NCI-H460 (cell line): ENCODE results near the gene CAMSAP3. TPM values are rescaled to one million over a fixed set of nuclear protein-coding genes. Genes with fewer than 3 reads are reported as not detected.
"Not testable (repeated sequence)": the region's sequence is repeated elsewhere in the genome, so short reads cannot be mapped to it uniquely, and the experiment has no call there.

Source experiments
- DNase-seq: peaks from one replicate; pipeline ENCODE4 v3.0.0-alpha.2; 2016; ENCODE audit warnings: low read depth; ENCODE audit errors: extremely low read depth
- total RNA-seq: library from RNA; depleted of rRNA; stranded (reverse); fragments of >200 nt; shearing (Covaris generic); gene quantifications from 2 replicates; pipeline ENCODE4 v1.2.3, GENCODE V29; 2014

Gene CAMSAP3
- total RNA-seq, 1 experiment from 2014 or later = 0.89 TPM

GRCh38 chr19:7643629-7644549, 48.2 kb downstream of the CAMSAP3 start:
- DNase-seq = not testable (repeated sequence)

DNA sequence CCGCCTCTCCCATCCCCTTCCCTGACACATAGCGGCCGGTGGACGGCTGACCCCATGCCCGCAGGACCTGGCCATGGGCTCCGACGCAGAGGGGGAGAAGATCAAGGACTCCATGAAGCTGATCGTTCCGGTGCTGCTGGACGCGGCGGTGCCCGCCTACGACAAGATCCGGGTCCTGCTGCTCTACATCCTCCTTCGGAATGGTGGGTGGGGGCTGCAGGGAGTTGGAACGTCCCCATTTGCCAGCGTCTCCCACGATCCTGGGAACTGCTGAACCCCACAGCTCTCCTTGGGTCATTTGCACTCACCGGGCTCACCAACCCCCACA, 48.9 kb downstream of the CAMSAP3 start:
- no peak for DNase-seq

DNA sequence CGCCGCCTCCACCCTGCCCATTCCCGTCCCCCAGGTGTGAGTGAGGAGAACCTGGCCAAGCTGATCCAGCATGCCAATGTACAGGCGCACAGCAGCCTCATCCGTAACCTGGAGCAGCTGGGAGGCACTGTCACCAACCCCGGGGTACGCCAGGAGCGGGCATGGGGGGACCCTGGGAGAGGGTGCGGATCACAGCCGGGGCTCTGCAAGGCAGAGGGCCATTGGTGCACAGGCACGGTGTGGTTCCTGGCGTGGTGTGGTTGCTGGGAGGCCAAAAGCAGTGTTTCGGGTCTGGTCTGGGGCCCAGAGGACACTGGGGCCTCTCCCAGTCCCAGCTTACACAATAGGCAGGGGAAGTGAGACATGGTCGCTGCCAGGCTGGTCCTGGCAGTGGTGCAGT, 49.5 kb downstream of the CAMSAP3 start:
- no peak for DNase-seq

DNA sequence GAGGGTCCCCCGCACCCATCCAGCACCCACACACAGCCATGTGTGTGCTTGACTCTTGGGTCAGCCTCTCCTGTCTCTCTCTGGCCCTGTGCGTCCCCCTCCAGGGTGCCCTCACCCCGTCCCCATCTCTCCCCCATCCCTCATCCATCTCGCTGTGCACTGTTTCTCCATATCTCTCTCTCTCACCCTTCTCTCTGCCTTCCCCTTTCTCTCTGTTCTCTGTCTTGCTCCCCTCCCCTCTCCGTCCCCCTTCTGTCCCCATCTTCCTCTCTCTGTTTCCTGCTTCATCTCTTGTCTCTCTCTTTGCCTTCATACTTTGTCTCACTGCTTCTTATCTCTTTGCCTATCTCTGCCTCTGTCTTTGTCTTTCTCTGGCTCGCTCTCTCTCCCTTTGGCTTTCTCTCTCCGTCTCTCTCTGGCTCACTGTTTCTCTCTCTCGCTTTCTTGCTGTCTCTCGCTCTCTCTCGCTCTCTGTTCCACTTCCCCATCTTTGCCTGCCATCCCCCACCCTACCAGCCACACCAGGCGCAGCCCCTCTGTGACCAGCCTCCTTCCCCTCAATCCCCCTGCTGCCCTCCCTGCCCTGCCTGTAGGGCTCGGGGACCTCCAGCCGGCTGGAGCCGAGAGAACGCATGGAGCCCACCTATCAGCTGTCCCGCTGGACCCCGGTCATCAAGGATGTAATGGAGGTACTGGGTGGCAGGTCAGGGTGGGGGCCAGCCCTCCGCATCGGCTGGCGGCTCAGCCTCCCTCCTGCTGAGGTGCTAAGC, 50.2 kb downstream of the CAMSAP3 start:
- no peak for DNase-seq

- DNase-seq = no peak
These were observed 50.7 kb downstream of the CAMSAP3 start for GRCh38 chr19:7646426-7646700.

GRCh38 chr19:7647156-7647555, 51.5 kb downstream of the CAMSAP3 start:
- DNase-seq = no peak

- DNase-seq = no peak
These were observed 52.8 kb downstream of the CAMSAP3 start for GRCh38 chr19:7648265-7649014.

DNA sequence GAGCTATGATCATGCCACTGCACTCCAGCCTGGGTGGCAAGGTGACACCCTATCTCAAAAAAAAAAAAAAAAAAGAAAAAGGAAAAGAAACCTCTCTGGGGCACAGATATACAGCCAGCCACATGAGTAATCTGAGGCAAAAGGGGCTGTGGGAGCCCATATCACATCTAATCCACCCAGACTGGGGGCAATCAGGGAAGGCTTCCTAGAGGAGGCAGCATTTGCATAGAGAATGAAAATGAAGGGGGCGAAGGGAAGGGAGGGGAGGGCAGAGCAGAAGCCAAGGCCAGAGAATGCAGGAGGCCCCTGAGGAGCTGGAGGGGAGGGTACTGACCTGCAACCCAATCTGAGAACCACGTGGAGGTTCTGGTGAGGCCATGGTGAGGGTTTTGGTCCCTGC, 54.5 kb downstream of the CAMSAP3 start:
- DNase-seq = no peak

DNA sequence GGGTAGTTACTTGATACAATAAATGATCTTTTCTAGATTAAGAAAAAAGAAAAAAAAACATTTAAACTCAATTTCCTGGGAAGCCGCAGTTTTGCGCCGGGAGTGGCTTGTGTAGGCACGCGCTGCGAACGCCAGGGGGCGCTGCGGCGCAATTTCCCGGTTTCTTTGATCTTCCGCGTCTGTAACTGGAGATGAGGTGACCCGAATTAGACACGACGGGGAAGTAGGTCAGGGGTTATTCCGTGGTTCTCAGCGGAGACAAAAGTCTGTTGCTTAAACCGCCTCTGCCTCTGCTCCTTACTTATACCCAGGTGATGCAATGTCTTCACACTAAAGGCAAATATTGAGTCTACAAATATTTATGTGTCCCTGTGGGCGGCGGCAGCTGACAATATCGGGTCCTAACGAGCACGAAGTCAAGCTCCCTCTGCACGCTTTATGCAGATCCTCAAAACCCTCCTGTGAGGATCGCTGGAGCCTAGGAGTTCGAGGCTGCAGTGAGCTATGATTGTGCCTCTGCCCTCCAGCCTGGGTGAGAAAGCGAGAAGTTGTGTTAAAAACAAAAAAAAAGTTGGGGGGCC, 56.5 kb downstream of the CAMSAP3 start:
- peak; percentile 40 for DNase-seq

- no peak for DNase-seq
These were observed 58.7 kb downstream of the CAMSAP3 start for GRCh38 chr19:7654401-7654800.

DNA sequence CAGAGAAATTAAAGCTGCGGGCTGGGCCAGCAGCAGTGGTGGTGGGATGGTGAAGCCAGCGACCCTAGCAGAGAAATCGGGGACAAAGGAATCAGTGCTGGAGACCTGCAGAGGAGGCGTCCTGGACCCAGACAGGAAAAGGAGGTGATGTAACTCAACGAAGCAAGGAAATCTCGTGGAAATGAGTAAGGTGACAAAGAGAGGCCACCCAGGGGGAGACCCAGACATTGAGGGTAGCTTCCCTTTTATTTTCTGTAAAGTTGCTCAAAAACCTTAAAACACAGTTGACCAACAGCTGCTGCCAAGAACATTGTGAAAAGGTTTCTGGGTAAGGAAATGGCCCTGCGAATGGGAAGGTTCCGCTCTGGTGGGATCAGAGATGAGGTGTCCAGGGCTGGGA, 59.9 kb downstream of the CAMSAP3 start:
- no peak for DNase-seq

DNA sequence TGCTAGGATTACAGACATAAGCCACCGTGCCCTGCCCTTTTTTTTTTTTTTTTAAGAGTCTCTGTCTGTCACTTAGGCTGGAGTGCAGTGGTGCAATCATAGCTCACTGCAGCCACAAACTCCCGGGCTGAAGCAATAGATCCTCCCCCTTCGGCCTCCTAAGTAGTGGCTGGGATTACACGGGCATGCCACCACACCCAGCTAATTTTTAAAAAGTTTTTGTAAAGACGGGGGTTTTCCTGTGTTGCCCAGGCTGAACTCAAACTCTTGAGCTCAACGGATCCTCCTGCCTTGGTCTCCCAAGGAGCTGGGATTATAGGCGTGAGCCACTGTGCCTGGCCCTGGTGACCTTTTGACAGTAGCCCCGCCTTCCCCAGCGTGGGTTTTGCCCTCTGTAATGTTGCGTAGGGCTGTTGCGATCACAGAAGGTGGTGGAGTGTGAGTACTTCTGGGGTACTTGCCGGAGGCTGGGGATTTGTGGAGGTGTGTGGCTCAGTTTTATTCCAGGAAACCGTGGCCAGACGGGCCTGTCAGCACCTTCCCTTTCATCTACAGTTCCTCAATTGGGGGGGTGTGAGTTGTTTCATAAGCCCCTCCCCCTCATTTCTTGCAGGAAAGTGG, 61.6 kb downstream of the CAMSAP3 start:
- DNase-seq = no peak

GRCh38 chr19:7658219-7658686, 62.6 kb downstream of the CAMSAP3 start:
- no peak for DNase-seq

- DNase-seq = no peak
These were observed 66.3 kb downstream of the CAMSAP3 start for GRCh38 chr19:7661744-7662538.

DNA sequence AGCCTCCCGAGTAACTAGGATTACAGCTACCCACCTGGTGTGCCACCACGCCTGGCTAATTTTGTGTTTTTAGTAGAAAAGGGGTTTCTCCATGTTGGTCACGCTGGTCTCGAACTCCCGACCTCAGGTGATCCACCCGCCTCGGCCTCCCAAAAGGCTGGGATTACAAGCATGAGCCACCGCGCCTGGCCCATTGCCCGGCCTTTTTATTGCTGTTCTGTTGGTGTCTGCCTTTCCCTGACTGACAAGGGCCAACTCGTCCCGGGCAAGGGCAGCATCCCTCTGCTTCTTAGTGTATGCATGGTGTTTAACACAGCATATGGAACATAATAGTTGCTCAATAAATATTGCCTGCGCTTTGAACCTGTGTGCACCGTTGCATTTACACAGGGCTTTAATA, 67.0 kb downstream of the CAMSAP3 start:
- DNase-seq = no peak

DNA sequence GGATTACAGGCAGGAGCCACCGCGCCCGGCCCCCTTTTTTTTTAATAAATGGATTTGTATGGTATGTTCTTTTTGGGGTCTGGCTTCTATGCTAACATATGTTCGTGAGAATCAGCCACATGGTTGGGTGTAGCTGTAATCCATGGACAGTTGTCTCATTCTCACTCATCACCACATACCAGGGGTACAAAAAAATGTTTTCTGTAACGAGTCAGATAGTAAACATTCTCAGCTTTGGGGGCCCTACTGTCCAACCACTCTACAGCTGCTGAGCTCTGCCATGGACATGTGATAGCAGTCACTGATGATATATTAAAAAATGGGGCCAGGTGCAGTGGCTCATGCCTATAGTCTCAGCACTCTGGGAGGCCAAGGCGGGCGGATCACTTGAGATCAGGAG, 68.0 kb downstream of the CAMSAP3 start:
- DNase-seq = no peak

DNA sequence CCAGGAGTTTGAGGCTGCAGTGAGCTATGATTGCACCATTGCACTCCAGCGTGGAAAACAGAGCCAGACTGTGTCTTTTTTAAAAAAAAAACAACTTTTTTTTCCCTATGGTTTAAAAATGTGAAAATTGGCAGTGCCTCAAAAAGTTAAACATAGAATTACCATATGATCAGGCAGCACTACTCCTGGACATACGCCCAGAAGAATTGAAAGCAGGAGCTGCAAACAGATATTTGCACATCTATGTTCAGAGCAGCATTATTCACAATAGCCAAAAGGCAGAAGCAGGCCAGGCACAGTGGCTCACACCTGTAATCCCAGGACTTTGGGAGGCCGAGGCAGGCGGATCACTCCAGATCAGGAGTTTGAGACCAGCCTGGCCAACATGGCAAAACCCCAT, 69.4 kb downstream of the CAMSAP3 start:
- no peak for DNase-seq
